Measurements from ENCODE around the gene CASKIN2. TPM values are rescaled to one million over a fixed set of nuclear protein-coding genes. Genes with fewer than 3 reads are reported as not detected.
"Not testable (repeated sequence)": the region's sequence is repeated elsewhere in the genome, so short reads cannot be mapped to it uniquely, and the experiment has no call there.

Gene CASKIN2
- total RNA-seq, 5 donors from 2014 or later (not counting 1 experiment from before 2014, with no cell fraction given) = 0.28 to 0.88 (median 0.85) TPM

- H3K4me3 ChIP-seq (ENCODE audit: control insufficient read depth in 1 of 2, extremely low read depth in 1 of 2, low read length in 1 of 2) = peak overlapping the region; percentile 41 to 73
- 37% methylated on average over 18 of the region's 24 CpGs for WGBS (ENCODE audit: insufficient coverage)
- Mint-ChIP-seq H3K36me3 (peaks cover 16% of the 10 kb centered on the region), H3K4me1 (peaks cover 10 to 18% (median 13%) of the 10 kb centered on the region in 3 donors), H3K27me3 (no peaks in the 10 kb centered on the region), H3K4me3 (peak overlapping the region; percentile 58 to 76 (median 68)), H3K9me3 (no peaks in the 10 kb centered on the region), H3K27ac (peak overlapping the region; percentile 49 to 68)
- H3K9me3 ChIP-seq = no peaks in the 10 kb centered on the region
- ChIA-PET CTCF (interaction anchor here (0.5 to 1.3 kb wide), 2 partner anchors 8 to 99 kb away, joined by 3 to 17 read pairs; partner anchors contain the start of gene TSEN54 (in 1 of the 2)), POLR2A (interaction anchor here (0.5 to 0.7 kb wide), 2 partner anchors 395 to 830 kb away, joined by 3 to 4 read pairs; no protein-coding TSS in a partner anchor)
- no peak for ATAC-seq (replicated peaks in 1 of 4)
- DNase-seq = peak in 1 of 35 experiments; percentile 10
- peaks cover 6 to 37% of the 10 kb centered on the region in 2 experiments for H3K4me1 ChIP-seq (ENCODE audit: control insufficient read depth in 1 of 2, extremely low read depth in 1 of 2, insufficient read depth in 2 of 2, low read length in 2 of 2)
- H3K27me3 ChIP-seq (replicated peaks in 1 of 2; ENCODE audit: control insufficient read depth in 2 of 2, extremely low read depth in 1 of 2, insufficient read depth in 2 of 2, low read length in 1 of 2) = peaks cover 0 to 5% of the 10 kb centered on the region in 2 experiments
- H3K27ac ChIP-seq (ENCODE audit: low read length) = no peak overlapping the region
- peaks cover 9 to 40% of the 10 kb centered on the region in 2 donors for H3K36me3 ChIP-seq (ENCODE audit: control insufficient read depth in 2 of 2, extremely low read depth in 1 of 2, insufficient read depth in 1 of 2, low read length in 1 of 2)
These were observed 9.1 kb upstream of the CASKIN2 start for GRCh38 chr17:75524269-75524969.

- ChIA-PET CTCF (no interaction called here), POLR2A (interaction anchor here in 1 of 2 donors (0.5 kb wide), 1 partner anchor 831 kb away, joined by 4 read pairs; no protein-coding TSS in a partner anchor)
- no peak for DNase-seq
- WGBS (ENCODE audit: insufficient coverage) = 98% methylated on average over 6 of the region's 7 CpGs
- Histone ChIP-seq H3K36me3 (ENCODE audit: control insufficient read depth in 2 of 2, extremely low read depth in 1 of 2, insufficient read depth in 1 of 2, low read length in 1 of 2) (peaks cover 12 to 48% of the 10 kb centered on the region in 2 donors), H3K4me1 (ENCODE audit: control insufficient read depth in 1 of 2, extremely low read depth in 1 of 2, insufficient read depth in 2 of 2, low read length in 2 of 2) (peaks cover 11 to 45% of the 10 kb centered on the region in 2 experiments), H3K27ac (ENCODE audit: low read length) (no peak overlapping the region), H3K27me3 (replicated peaks in 1 of 2; ENCODE audit: control insufficient read depth in 2 of 2, extremely low read depth in 1 of 2, insufficient read depth in 2 of 2, low read length in 1 of 2) (peaks cover 0 to 5% of the 10 kb centered on the region in 2 experiments), H3K4me3 (ENCODE audit: control insufficient read depth in 1 of 2, extremely low read depth in 1 of 2, low read length in 1 of 2) (no peak overlapping the region), H3K9me3 (no peaks in the 10 kb centered on the region)
- H3K4me1 Mint-ChIP-seq = peaks cover 14 to 25% (median 19%) of the 10 kb centered on the region in 3 donors
- no peaks in the 10 kb centered on the region for H3K9me3 Mint-ChIP-seq
- no peaks in the 10 kb centered on the region for H3K27me3 Mint-ChIP-seq
- no peak overlapping the region for H3K4me3 Mint-ChIP-seq
- no peak for ATAC-seq (replicated peaks in 1 of 4)
- peaks cover 16% of the 10 kb centered on the region for H3K36me3 Mint-ChIP-seq
- no peak overlapping the region for H3K27ac Mint-ChIP-seq
These were observed 8.3 kb upstream of the CASKIN2 start for GRCh38 chr17:75523647-75524046.

- ATAC-seq (replicated peaks in 1 of 4) = no peak
- Histone ChIP-seq H3K27me3 (replicated peaks in 1 of 2; ENCODE audit: control insufficient read depth in 2 of 2, extremely low read depth in 1 of 2, insufficient read depth in 2 of 2, low read length in 1 of 2) (peaks cover 0 to 5% of the 10 kb centered on the region in 2 experiments), H3K27ac (ENCODE audit: low read length) (no peak overlapping the region), H3K36me3 (ENCODE audit: control insufficient read depth in 2 of 2, extremely low read depth in 1 of 2, insufficient read depth in 1 of 2, low read length in 1 of 2) (peaks cover 12 to 49% of the 10 kb centered on the region in 2 donors), H3K4me3 (ENCODE audit: control insufficient read depth in 1 of 2, extremely low read depth in 1 of 2, low read length in 1 of 2) (no peak overlapping the region), H3K4me1 (ENCODE audit: control insufficient read depth in 1 of 2, extremely low read depth in 1 of 2, insufficient read depth in 2 of 2, low read length in 2 of 2) (peaks cover 26 to 54% of the 10 kb centered on the region in 2 experiments), H3K9me3 (no peaks in the 10 kb centered on the region)
- Mint-ChIP-seq H3K27ac (no peak overlapping the region), H3K27me3 (no peaks in the 10 kb centered on the region), H3K4me3 (no peak overlapping the region), H3K4me1 (peaks cover 29 to 39% (median 32%) of the 10 kb centered on the region in 3 donors), H3K9me3 (no peaks in the 10 kb centered on the region), H3K36me3 (peaks cover 19% of the 10 kb centered on the region)
- ChIA-PET CTCF (interaction anchor here in 1 of 2 donors (0.5 kb wide), 1 partner anchor 225 kb away, joined by 3 read pairs; no protein-coding TSS in a partner anchor), POLR2A (no interaction called here)
- WGBS (ENCODE audit: insufficient coverage) = 96% methylated on average over 27 of the region's 33 CpGs
- DNase-seq = no peak
These were observed 6.8 kb upstream of the CASKIN2 start for GRCh38 chr17:75521951-75522727.

- Histone ChIP-seq H3K27ac (ENCODE audit: low read length) (no peak overlapping the region), H3K4me1 (ENCODE audit: control insufficient read depth in 1 of 2, extremely low read depth in 1 of 2, insufficient read depth in 2 of 2, low read length in 2 of 2) (peaks cover 27 to 49% of the 10 kb centered on the region in 2 experiments), H3K27me3 (replicated peaks in 1 of 2; ENCODE audit: control insufficient read depth in 2 of 2, extremely low read depth in 1 of 2, insufficient read depth in 2 of 2, low read length in 1 of 2) (peaks cover 0 to 2% of the 10 kb centered on the region in 2 experiments), H3K4me3 (ENCODE audit: control insufficient read depth in 1 of 2, extremely low read depth in 1 of 2, low read length in 1 of 2) (no peak overlapping the region), H3K9me3 (no peaks in the 10 kb centered on the region), H3K36me3 (ENCODE audit: control insufficient read depth in 2 of 2, extremely low read depth in 1 of 2, insufficient read depth in 1 of 2, low read length in 1 of 2) (peaks cover 12 to 49% of the 10 kb centered on the region in 2 donors)
- H3K4me3 Mint-ChIP-seq = no peak overlapping the region
- peaks cover 23 to 32% (median 25%) of the 10 kb centered on the region in 3 donors for H3K4me1 Mint-ChIP-seq
- DNase-seq (no peak), ATAC-seq (replicated peaks in 1 of 4) (no peak)
- H3K27ac Mint-ChIP-seq = no peak overlapping the region
- ChIA-PET CTCF (no interaction called here), POLR2A (interaction anchor here in 1 of 2 donors (0.6 kb wide), 1 partner anchor 43 kb away, joined by 3 read pairs; no protein-coding TSS in a partner anchor)
- 100% methylated on average over 6 of the region's 8 CpGs for WGBS (ENCODE audit: insufficient coverage)
- H3K9me3 Mint-ChIP-seq = no peaks in the 10 kb centered on the region
- H3K27me3 Mint-ChIP-seq = no peaks in the 10 kb centered on the region
- H3K36me3 Mint-ChIP-seq = peaks cover 19% of the 10 kb centered on the region
These were observed 6.0 kb upstream of the CASKIN2 start for GRCh38 chr17:75521290-75521689.

- H3K4me3 ChIP-seq (ENCODE audit: control insufficient read depth in 1 of 2, extremely low read depth in 1 of 2, low read length in 1 of 2); DNase-seq; H3K27ac ChIP-seq (ENCODE audit: low read length); H3K27ac Mint-ChIP-seq; H3K9me3 Mint-ChIP-seq; H3K9me3 ChIP-seq; ATAC-seq (replicated peaks in 1 of 4); H3K27me3 ChIP-seq (replicated peaks in 1 of 2; ENCODE audit: control insufficient read depth in 2 of 2, extremely low read depth in 1 of 2, insufficient read depth in 2 of 2, low read length in 1 of 2); H3K27me3 Mint-ChIP-seq; H3K4me3 Mint-ChIP-seq; POLR2A ChIA-PET: not testable (repeated sequence)
- 93% methylated on average over 5 of the region's 8 CpGs for WGBS (ENCODE audit: insufficient coverage)
- Mint-ChIP-seq H3K36me3 (peaks cover 19% of the 10 kb centered on the region), H3K4me1 (peaks cover 21 to 31% (median 24%) of the 10 kb centered on the region in 3 donors)
- Histone ChIP-seq H3K36me3 (ENCODE audit: control insufficient read depth in 2 of 2, extremely low read depth in 1 of 2, insufficient read depth in 1 of 2, low read length in 1 of 2) (peaks cover 12 to 49% of the 10 kb centered on the region in 2 donors), H3K4me1 (ENCODE audit: control insufficient read depth in 1 of 2, extremely low read depth in 1 of 2, insufficient read depth in 2 of 2, low read length in 2 of 2) (peaks cover 25 to 51% of the 10 kb centered on the region in 2 experiments)
- CTCF ChIA-PET = interaction anchor here (0.6 to 0.7 kb wide), 3 partner anchors 33 to 863 kb away, joined by 4 to 5 read pairs (median 5); no protein-coding TSS in a partner anchor
These were observed 5.1 kb upstream of the CASKIN2 start for GRCh38 chr17:75520413-75520812.
